Lower lobe of right lung (tissue), 2 donors: ENCODE measurements around the gene TTLL5. TPM values are rescaled to one million over a fixed set of nuclear protein-coding genes. Genes with fewer than 3 reads are reported as not detected.
"Not testable (repeated sequence)": the region's sequence is repeated elsewhere in the genome, so short reads cannot be mapped to it uniquely, and the experiment has no call there.

ENCODE experiments used
- ATAC-seq, 2 donors: fragments of 200-7000 bp; cut with Tn5 transposase; one replicate each; pipeline ENCODE4 v1.9.1; 2020 to 2022; ENCODE audit warnings: mild to moderate bottlenecking in 2 of 2, moderate library complexity in 2 of 2
- DNase-seq: peaks from one replicate; pipeline ENCODE4 v3.0.0-alpha.2; 2020
- H3K27ac ChIP-seq: fragments of 200-600 bp; one replicate; pipeline ENCODE4 v1.8.0; 2022
- H3K27me3 ChIP-seq: fragments of 200-600 bp; one replicate; pipeline ENCODE4 v1.8.0; 2022; ENCODE audit warnings: low read depth
- H3K36me3 ChIP-seq: fragments of 200-600 bp; one replicate; pipeline ENCODE4 v1.8.0; 2022; ENCODE audit warnings: mild to moderate bottlenecking
- H3K4me1 ChIP-seq: fragments of 200-600 bp; one replicate; pipeline ENCODE4 v1.8.0; 2022
- H3K4me3 ChIP-seq: fragments of 200-600 bp; one replicate; pipeline ENCODE4 v1.8.0; 2022; ENCODE audit warnings: mild to moderate bottlenecking
- H3K9me3 ChIP-seq: fragments of 200-600 bp; one replicate; pipeline ENCODE4 v1.8.0; 2022
- intact Hi-C: fragments of 100-400 bp; cut with DNase I; formaldehyde crosslinking; loops from one replicate; pipeline ENCODE4 v1.11.0; 2022
- total RNA-seq: library from RNA; stranded (reverse); fragmentation: NEBNext Ultra II Directional; extraction: Animal tissue kit (Norgen Biotek cat#: 25700); gene quantifications from one replicate; pipeline ENCODE4 v1.2.1, GENCODE V29; 2021
- TF ChIP-seq, protein P1 (sequence below): fragments of 200-600 bp; IDR thresholded peaks from one replicate; pipeline ENCODE4 v1.8.0; 2022; ENCODE audit warnings: antibody characterized with exemption, mild to moderate bottlenecking
- donor health status: DM: no; HTN: yes; CAD: no; lungs with severe emphysema.

Gene TTLL5
- total RNA-seq, 1 donor from 2014 or later = 32.6 TPM

- intact Hi-C loops = no loop called here
- TF ChIP-seq, protein P1, sequence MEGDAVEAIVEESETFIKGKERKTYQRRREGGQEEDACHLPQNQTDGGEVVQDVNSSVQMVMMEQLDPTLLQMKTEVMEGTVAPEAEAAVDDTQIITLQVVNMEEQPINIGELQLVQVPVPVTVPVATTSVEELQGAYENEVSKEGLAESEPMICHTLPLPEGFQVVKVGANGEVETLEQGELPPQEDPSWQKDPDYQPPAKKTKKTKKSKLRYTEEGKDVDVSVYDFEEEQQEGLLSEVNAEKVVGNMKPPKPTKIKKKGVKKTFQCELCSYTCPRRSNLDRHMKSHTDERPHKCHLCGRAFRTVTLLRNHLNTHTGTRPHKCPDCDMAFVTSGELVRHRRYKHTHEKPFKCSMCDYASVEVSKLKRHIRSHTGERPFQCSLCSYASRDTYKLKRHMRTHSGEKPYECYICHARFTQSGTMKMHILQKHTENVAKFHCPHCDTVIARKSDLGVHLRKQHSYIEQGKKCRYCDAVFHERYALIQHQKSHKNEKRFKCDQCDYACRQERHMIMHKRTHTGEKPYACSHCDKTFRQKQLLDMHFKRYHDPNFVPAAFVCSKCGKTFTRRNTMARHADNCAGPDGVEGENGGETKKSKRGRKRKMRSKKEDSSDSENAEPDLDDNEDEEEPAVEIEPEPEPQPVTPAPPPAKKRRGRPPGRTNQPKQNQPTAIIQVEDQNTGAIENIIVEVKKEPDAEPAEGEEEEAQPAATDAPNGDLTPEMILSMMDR = no peak
- H3K27me3 ChIP-seq = no peaks in the 10 kb centered on the region
- H3K9me3 ChIP-seq = no peaks in the 10 kb centered on the region
- H3K4me1 ChIP-seq = no peaks in the 10 kb centered on the region
- no peak for ATAC-seq
- no peak overlapping the region for H3K4me3 ChIP-seq
- no peak for DNase-seq
- no peak overlapping the region for H3K27ac ChIP-seq
- H3K36me3 ChIP-seq = peaks cover 50% of the 10 kb centered on the region
Measured at GRCh38 chr14:75689012-75689411, 28.0 kb downstream of the TTLL5 start.

DNA sequence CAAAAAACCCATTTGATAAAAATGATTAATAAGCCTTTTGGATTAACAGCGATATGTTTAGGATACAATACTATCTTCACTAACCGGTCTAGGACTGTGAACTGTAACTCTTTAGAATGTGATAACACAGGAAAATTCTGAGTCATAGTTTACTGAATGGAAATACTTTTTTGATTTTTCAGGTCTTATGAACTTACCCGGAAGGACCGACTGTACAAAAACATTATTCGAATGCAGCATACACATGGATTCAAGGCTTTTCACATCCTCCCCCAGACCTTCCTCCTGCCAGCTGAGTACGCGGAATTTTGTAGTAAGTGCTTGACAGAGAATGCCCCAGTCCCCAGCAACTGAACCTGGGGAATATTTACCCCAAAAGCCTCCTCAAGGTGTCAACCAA lies 29.0 kb downstream of the TTLL5 start:
- TF ChIP-seq, protein P1 = no peak
- no peaks in the 10 kb centered on the region for H3K27me3 ChIP-seq
- intact Hi-C loops = no loop called here
- DNase-seq (no peak), ATAC-seq (no peak)
- peaks cover 47% of the 10 kb centered on the region for H3K36me3 ChIP-seq
- no peaks in the 10 kb centered on the region for H3K4me1 ChIP-seq
- no peak overlapping the region for H3K27ac ChIP-seq
- peaks cover 4% of the 10 kb centered on the region for H3K9me3 ChIP-seq
- H3K4me3 ChIP-seq = no peak overlapping the region

DNA sequence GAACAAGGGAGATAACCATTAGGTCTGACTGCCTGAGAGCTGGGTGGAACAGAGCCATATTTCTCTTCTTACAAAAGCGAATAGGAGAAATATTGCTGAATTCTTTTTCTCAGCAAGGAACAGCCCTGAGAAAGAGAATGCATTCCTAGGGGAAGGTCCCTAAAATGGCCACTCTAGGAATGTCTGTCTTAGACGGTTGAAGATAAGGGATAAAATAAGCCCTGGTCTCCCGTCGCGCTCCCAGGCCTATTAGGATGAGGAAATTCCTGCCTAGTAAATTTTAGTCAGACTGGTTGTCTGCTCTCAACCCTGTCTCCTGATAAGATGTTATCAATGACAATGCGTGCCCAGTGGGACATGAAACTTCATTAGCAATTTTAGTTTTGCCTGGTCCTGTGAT lies 34.0 kb downstream of the TTLL5 start:
- ATAC-seq, H3K9me3 ChIP-seq, H3K27ac ChIP-seq, DNase-seq, H3K27me3 ChIP-seq, H3K4me1 ChIP-seq, intact Hi-C loops, H3K4me3 ChIP-seq: not testable (repeated sequence)
- peaks cover 56% of the 10 kb centered on the region for H3K36me3 ChIP-seq

DNA sequence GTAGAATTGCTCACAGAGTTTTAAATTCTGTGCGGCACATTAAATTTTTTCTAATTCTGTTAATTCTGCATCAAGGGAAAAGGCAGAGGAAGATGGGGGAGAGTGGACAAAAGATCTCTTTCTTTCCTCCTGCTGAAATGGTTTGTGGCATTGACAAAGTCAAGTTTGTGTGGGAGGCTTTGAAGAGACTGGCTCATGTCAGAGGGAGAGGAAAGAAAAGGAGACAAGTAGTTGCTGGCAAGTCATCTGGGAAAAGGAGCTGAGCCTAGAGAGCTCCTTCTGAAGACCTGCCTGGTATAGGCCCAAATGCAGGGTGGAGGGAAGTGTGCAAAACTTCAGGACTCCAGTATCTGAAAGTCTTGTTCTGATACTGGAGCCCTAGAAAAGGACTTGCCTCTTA lies 36.3 kb downstream of the TTLL5 start:
- no peaks in the 10 kb centered on the region for H3K27me3 ChIP-seq
- no peak overlapping the region for H3K27ac ChIP-seq
- DNase-seq (no peak), ATAC-seq (no peak)
- H3K9me3 ChIP-seq = peaks cover 6% of the 10 kb centered on the region
- H3K4me3 ChIP-seq = no peak overlapping the region
- peaks cover 44% of the 10 kb centered on the region for H3K36me3 ChIP-seq
- TF ChIP-seq, protein P1 = no peak
- no peaks in the 10 kb centered on the region for H3K4me1 ChIP-seq
- intact Hi-C loops = no loop called here

GRCh38 chr14:75697918-75698317 lies 36.9 kb downstream of the TTLL5 start:
- intact Hi-C loops = no loop called here
- H3K27ac ChIP-seq = no peak overlapping the region
- no peaks in the 10 kb centered on the region for H3K4me1 ChIP-seq
- DNase-seq (no peak), ATAC-seq (no peak)
- peaks cover 40% of the 10 kb centered on the region for H3K36me3 ChIP-seq
- H3K4me3 ChIP-seq = no peak overlapping the region
- TF ChIP-seq, protein P1 = no peak
- peaks cover 6% of the 10 kb centered on the region for H3K9me3 ChIP-seq
- no peaks in the 10 kb centered on the region for H3K27me3 ChIP-seq

DNA sequence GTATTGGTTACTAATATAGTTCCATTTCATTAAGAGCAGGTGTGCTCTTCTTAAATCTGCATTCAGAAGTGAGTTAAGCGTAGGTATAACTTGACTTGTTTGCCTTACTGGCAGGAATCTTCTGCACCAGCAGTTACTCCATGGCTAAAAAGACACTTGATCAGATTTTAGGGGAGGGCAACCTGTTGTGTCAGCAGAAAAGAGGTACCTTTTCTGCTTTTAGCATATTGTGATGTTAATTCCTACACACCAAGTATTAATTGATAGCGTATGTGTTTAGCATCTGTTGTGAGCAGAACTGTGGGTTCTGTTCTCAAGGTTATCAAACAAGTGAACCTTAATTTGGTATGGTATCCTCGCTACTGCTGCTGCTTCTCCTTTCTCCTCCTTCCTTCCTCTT lies 38.3 kb downstream of the TTLL5 start:
- ATAC-seq (no peak), DNase-seq (no peak)
- no peaks in the 10 kb centered on the region for H3K4me1 ChIP-seq
- no peak overlapping the region for H3K27ac ChIP-seq
- TF ChIP-seq, protein P1 = no peak
- intact Hi-C loops = no loop called here
- peaks cover 34% of the 10 kb centered on the region for H3K36me3 ChIP-seq
- peaks cover 6% of the 10 kb centered on the region for H3K9me3 ChIP-seq
- H3K4me3 ChIP-seq = no peak overlapping the region
- no peaks in the 10 kb centered on the region for H3K27me3 ChIP-seq
